Mucosa of gallbladder (tissue), 1 donor: Measurements from ENCODE around the gene RTP3. TPM values are rescaled to one million over a fixed set of nuclear protein-coding genes. Genes with fewer than 3 reads are reported as not detected.
"Not testable (repeated sequence)": the region's sequence is repeated elsewhere in the genome, so short reads cannot be mapped to it uniquely, and the experiment has no call there.

Source experiments
- DNase-seq: peaks from one replicate; pipeline ENCODE4 v3.0.0-alpha.2; 2020; ENCODE audit warnings: low spot score
- total RNA-seq: library from RNA; stranded (reverse); gene quantifications from one replicate; pipeline ENCODE4 v1.2.1, GENCODE V29; 2021
- donor health status: DM: no; HTN: no; CAD: no.

Gene RTP3
- total RNA-seq, 1 donor from 2014 or later, result not detected

DNA sequence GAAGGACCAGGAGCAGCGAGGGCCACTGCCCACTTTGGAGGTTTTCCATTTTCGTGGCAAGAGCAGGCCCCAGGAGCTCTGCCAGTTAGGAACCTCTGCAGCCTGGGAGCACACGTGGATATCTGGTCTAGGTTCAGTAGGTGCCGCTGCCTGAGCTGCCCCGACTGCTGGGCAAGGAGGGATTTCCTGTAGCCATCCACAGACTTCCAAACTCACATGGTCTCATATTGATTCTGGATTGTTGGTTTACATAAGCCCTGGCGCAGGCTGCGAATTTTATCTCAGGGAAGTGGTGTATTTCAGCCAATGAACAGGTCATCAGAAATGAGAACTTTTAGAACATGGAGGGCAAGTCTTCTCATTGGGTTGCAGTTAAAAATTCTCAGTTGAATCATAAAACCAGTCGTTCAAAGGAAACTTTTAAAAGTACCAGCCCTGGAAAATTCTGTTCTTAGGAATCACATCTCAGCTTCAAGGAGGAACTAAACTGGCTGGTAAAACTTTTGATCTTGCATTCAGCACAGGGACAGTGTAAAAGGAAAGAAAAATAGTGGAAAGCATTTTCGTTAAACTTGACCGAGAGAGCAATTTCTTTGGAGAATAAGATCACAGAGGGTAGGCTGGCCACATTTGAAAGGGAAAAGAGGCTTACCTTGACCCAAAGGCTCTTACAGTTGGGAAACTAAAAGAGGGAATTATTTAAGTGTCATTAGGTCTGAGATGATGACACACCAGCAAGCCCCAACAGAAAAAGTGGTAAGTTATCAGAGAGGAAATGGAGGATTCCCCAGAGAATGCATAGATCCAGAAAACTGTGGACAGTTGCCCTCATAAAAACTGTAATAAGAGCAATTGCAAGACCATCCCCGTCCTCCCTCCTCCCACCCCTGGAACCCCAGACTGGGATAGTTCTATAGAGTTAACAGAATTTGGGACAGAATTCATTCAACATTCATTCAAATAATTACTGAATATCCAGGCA, 6.4 kb upstream of the RTP3 start:
- peak; percentile 49 for DNase-seq

GRCh38 chr3:46492890-46493547, 4.8 kb upstream of the RTP3 start:
- DNase-seq, result no peak

- not testable (repeated sequence) for DNase-seq
These were observed 3.3 kb upstream of the RTP3 start for GRCh38 chr3:46494491-46494890.

GRCh38 chr3:46495901-46496456, 1.8 kb upstream of the RTP3 start:
- DNase-seq, result no peak

- DNase-seq, result no peak
These were observed 825 bp upstream of the RTP3 start for GRCh38 chr3:46496746-46497555.

GRCh38 chr3:46498916-46499519, 1.2 kb downstream of the RTP3 start:
- no peak for DNase-seq

GRCh38 chr3:46500656-46501635, 3.2 kb downstream of the RTP3 start:
- DNase-seq, result no peak

- no peak for DNase-seq
These were observed 3.9 kb downstream of the RTP3 start for GRCh38 chr3:46501702-46502101.

DNA sequence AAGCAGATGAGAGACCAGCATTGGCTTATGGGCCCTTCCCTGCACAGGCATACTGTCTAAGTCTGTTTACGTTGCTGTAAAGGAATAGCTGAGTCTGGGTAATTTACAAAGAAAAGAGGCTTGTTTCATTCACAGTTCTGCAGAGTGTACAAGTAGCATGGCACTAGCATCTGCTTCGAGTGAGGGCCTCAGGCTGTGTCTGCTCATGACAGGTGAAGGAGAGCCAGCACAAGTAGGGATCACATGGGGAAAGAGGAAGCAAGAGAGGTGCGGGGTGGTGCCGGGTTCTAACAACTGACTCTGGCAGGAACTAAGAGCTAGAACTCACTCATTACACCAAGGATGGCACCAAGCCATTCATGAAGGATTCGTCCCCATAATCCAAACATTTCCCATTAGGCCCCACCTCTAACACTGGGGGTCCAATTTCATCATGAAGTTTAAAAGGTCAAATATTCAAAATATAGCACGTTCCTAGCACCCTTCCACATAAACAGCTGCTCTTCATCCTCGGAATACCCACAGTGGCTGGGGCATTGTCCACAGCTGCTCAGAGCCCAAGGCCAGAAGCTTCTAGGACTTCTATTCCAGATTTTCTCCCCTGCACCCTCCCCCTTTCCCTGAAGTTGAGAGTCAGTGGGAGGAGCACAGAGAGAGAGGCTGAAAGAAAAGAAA, 5.6 kb downstream of the RTP3 start:
- no peak for DNase-seq

- no peak for DNase-seq
These were observed 7.0 kb downstream of the RTP3 start for GRCh38 chr3:46504789-46505188.

- no peak for DNase-seq
These were observed 8.2 kb downstream of the RTP3 start for GRCh38 chr3:46505953-46506352.

DNA sequence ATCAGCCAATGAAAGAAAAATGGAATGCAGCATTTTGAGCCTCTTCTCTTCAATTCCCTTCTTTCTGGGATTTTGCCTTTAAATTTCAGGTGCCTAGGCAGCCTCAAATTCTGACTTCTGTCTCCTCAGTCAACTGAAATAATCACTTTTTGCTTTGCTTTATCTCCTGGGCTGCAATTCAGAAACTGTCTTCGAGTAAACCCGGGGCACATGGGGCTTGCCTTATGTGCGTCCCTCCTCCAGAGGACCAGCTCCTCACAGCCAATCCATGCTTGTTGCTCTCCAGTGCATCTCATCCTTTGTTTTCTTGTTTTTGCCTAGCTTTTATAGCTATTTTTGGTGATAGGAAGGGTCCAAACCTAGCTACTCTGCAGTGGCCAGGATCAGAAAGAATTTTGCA, 8.8 kb downstream of the RTP3 start:
- DNase-seq, result no peak

- no peak for DNase-seq
These were observed 11.2 kb downstream of the RTP3 start for GRCh38 chr3:46508850-46509591.

DNA sequence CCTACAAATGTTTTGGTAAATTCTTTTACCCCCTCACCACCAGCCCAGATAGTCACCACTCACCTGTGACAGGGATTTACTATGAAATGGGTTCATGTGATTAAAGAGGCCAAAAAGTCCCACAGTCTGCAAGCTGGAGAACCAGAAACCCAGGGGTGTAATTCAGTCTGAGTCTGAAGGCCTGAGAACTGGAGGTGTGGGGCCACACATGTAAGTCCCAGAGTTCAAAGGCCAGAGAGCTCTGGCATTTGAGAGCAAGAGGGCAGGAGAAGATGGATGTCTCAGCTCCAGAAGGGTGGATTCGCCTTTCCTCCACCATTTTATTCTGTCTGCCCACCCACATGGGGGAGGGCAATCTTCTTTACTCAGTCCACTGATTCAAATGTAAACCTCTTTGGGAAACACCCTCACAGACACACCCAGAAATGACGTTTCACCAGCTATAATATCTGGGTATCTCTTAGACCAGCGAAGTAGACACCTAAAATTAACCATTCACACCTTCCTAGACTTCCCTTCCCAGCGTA, 11.9 kb downstream of the RTP3 start:
- no peak for DNase-seq

DNA sequence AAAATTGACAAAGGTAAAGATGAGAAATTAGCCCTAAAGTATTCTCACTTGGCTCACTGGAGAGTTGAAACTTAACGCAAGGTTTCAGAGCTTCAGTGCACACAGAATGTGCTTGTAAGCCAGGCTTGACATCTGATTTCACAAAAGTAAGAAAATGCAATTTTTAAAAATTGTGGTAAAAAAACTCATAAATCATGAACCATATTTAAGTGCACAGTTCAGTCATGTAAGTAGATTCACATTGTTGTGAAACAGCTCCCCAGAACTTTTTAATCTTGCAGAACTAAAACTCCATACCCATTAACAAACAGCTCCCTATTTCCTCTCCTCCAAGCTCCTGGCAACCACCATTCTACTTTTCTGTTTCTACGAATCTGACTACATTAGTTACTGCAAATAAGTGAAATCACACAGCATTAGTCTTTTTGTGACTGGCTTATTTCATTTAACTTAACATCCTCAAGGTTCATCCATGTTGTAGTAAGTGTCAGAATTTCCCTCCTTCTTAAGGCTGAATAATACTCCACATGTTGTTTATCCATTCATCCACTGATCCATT, 14.5 kb downstream of the RTP3 start:
- no peak for DNase-seq

DNA sequence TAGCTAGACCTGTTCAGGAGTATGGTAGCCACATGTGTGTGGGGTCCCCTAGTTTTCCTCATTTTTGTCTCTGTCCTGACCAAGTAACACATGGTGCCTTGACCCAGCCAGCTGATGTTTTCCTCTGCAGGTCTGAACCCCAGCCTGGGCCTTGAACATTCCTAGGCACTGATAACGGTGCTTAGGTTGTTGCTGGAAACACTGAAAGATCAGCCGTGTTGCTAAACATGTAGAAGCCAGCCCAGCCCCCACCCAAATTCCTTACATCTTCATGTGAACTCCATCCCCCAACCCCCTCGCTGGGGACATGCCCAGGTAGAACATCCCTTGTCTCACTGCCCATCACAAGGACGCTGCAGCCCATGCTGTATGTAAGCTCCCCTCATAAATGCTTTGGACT, 18.7 kb downstream of the RTP3 start:
- DNase-seq, result no peak

DNA sequence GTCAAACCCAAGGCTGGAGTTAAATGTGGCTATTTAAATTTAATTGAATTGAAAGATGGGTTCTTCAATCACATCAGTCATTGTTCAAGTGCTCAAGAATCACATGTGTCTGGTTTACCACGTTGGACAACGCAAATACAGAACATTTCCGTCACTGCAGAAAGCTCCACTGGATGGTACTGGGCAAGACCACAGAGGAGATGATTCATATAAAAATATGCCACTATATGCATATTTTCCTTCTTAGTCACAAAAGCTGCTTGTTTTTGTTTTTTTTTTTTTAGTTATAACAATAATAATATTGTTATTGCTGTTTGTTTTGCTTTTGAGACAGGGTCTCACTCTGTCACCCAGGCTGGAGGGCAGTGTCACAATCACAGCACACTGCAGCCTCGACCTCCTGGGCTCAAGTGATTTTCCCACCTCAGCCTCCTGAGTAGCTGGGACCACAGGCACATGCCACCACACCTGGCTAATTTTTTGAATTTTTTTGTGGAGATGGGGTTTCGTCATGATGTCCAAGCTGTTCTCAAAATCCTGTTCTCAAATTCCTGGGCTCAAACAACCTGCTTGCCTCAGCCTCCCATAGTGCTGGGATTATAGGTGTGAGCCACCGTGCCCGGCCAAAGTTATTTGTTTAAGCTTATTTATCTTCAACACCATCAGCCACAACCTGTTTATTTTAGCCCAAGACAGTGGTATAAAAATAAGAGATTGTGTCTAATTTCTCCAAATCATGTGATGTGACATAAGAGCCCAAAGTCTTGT, 19.4 kb downstream of the RTP3 start:
- DNase-seq, result no peak

DNA sequence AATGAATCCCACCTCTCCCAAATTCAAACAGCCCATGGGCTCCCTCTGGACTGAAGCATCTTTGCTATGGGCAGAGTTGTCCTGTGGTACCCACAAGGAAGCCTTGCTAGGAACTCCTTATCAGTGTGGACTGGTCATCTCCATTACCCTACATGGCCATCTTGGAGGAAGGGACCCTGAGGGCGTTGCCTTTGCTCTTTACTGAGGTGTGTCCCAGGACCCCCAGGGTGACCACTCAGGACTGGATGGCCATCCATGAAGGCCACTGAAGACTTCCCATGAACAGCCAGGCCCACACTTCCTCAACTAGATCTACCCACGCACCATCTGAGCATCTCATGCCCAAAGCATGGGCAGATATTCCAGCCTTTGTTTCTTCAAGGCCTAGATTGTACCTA, 20.0 kb downstream of the RTP3 start:
- no peak for DNase-seq
